GM12875 (cell line): Measurements from ENCODE around the gene COL19A1.
"Not testable (repeated sequence)": the region's sequence is repeated elsewhere in the genome, so short reads cannot be mapped to it uniquely, and the experiment has no call there.

Experiments used
- H3K4me3 ChIP-seq: one replicate; pipeline ENCODE4 v1.5.1; 2011; ENCODE audit warnings: low read depth, low read length, control low read depth
- TF ChIP-seq, protein P1 (sequence below): IDR thresholded peaks from 2 replicates; pipeline ENCODE4 v1.5.1; 2011; ENCODE audit warnings: low read depth, mild to moderate bottlenecking, control low read depth, inconsistent platforms, low read length, moderate library complexity, borderline replicate concordance; ENCODE audit not compliant: insufficient read depth

COL19A1 gene

DNA sequence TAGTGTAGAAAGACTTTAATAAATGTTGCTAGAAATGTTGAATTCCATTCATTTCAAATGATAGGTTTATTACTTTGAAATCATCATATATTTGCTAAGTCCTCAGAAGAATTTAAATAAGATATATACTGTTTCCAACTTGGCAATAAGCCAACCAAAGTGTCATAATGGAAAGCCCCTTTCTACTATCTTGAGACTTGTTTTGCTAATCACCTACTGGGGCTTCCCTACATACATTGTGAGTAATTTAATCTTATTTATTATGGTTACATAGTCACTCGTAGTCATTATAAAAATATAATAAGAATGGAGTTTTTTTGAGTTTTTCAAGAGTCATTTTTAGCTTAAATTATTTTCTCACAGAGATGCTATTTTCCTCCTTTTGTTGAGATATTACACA, 20.7 kb downstream of the COL19A1 start:
- no peak overlapping the region for H3K4me3 ChIP-seq
- TF ChIP-seq, protein P1, sequence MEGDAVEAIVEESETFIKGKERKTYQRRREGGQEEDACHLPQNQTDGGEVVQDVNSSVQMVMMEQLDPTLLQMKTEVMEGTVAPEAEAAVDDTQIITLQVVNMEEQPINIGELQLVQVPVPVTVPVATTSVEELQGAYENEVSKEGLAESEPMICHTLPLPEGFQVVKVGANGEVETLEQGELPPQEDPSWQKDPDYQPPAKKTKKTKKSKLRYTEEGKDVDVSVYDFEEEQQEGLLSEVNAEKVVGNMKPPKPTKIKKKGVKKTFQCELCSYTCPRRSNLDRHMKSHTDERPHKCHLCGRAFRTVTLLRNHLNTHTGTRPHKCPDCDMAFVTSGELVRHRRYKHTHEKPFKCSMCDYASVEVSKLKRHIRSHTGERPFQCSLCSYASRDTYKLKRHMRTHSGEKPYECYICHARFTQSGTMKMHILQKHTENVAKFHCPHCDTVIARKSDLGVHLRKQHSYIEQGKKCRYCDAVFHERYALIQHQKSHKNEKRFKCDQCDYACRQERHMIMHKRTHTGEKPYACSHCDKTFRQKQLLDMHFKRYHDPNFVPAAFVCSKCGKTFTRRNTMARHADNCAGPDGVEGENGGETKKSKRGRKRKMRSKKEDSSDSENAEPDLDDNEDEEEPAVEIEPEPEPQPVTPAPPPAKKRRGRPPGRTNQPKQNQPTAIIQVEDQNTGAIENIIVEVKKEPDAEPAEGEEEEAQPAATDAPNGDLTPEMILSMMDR = no peak

DNA sequence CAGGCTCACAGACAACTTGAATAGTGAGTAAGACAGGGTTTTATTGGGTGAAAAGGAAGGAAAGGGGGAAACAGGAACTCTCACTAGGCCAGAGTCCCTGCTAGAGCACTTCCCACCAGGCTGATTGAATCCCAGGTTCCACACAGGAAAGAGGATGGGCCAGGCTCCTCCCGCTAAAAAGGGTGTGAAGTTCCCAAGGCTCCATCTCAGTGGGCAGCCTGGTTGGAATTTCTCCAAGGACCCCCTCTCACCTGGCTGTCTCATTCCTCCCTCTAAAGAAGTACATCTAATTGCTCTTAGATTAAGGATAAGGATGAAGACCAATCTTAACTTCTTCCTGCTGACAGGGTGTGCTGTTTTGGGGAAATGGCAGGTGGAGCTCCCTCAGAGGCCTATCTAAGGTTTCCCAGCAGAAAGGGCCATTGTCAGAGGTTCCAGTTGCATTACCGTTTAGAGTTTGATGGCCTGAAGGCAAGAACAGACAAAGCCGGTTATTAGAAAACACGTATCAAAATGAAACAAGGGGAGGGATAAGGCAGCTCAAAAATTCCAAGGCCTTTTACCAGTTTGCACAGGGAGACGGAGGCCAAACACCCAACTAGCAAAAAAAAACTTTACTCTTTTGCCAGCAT, 21.5 kb downstream of the COL19A1 start:
- H3K4me3 ChIP-seq = no peak overlapping the region
- TF ChIP-seq, protein P1 = no peak

DNA sequence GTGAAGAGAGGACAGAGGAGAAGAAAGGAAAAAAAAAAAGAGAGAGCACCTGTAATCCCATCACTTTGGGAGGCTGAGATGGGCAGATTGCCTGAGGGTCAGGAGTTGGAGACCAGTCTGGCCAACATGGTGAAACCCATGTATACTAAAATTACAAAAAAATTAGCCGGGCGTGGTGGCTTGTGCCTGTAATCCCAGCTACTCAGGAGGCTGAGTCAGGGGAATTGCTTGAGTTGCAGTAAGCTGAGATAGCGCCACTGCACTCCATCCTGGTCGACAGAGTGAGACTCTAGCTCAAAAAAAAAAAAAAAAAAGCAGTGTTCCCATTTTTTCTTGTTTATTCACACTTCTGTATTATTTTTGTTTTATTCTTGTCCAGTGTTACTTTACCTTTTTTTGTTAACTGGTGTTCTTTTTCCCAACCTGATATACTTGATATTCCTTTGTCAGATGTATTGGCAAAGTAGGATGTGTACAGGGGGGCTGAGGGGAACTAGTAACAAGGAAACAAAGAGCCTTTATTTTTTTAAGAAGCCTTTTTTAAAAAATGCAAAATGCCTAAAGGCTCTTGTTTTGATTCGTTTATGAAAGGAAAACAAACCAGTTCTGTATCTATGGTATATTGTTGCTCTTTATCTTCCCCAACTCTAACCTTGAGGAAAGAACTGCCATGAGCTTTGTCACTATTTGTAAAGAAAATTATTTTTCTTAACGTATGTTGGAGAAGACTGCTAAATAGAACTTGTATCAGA, 22.3 kb downstream of the COL19A1 start:
- no peak overlapping the region for H3K4me3 ChIP-seq
- TF ChIP-seq, protein P1 = no peak

DNA sequence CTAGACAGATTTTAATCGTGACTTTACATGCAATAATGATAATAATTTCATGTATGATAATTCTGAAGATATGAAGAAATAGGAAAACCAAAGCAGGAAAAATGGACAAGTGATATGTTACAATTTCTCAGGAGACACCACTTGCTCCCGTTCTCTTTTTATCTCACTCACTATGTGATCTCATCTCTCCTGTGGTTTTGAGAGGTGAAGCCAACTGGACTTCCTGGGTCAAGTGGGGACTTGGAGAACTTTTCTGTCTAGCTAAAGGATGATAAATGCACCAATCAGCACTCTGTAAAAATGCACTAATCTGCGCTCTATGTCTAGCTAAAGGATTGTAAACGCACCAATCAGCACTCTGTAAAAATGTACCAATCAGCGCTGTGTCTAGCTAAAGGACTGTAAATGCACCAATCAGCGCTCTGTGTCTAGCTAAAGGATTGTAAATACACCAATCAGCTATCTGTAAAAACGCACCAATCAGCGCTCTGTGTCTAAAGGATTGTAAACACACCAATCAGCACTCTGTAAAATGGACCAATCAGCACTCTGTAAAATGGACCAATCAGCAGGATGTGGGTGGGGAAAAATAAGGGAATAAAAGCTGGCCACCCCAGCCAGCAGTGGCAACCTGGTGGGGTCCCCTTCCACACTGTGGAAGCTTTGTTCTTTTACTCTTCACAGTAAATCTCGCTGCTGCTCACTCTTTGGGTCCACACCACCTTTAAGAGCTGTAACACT, 23.0 kb downstream of the COL19A1 start:
- H3K4me3 ChIP-seq = not testable (repeated sequence)

DNA sequence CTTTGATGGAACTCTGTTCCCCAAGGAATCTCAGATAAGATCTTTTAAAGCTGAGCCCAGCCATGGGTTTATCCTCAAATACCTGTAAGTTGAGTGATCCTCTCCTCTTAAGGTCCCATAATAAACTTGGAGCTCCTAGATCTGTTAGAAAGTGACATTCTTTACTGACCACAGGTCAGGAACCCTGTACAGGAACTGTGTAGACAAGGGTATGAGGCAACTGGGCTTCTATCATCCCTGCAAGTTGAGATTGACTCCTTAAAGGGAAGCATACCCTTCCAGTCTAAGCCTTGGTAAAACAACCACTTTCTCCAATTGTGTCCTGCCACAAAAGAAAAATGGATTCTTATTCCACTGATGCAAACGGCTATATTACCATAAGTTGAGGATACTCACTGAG, 26.2 kb downstream of the COL19A1 start:
- not testable (repeated sequence) for H3K4me3 ChIP-seq

DNA sequence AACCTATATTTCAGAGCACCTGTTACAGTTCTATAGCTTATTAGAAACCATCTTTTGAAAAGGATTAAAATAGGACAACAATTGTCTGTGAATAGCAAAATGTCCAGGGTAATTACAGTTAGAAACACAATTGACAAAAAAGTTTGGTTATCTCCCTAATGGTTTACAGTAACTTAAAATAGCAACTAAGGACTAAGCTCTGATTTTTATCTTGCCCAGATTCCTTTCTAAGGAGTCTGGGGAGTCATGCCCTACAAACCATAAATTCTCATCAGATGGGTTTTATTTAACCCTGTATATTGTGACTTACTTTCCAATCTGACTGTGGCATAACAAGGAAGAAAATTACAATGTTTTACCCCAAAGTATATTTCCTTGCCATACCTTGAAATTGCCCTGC, 26.9 kb downstream of the COL19A1 start:
- H3K4me3 ChIP-seq = not testable (repeated sequence)

DNA sequence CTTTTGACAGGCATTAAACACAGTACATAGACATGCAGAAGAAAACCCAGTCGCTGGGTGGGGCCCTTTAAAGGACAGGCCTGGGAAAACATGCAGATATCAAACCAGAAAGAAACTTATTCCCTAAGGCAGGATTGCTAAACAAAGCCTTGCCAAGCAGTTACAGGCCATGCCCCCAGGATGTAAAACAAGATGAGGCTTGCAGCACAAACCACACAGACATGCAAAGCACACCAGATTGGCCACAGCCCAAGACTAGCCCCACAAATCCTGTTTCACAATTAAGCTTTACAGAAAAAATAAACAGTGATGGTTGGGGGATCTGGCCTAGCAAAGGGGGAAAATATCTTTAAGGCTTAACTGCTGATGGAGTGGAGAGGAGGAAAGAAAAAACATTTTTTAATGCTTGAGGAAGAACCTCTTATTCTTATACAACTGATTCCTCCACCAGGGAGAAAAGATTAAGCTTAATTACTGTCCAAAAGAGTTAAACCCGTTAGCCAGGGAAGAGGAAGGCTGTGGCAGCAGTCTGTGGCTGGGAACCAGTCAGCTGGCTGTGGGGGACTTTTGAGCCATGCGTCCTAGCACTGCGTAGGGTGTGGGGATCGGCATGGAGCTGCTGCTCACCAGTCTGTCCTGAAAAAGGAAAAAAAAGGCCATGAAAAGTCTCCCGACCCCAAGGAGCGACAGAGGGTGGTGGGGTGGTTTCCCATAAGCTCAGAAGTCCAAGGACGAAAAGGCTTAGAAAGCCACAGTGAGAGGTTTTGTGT, 28.4 kb downstream of the COL19A1 start:
- TF ChIP-seq, protein P1 = no peak
- no peak overlapping the region for H3K4me3 ChIP-seq

DNA sequence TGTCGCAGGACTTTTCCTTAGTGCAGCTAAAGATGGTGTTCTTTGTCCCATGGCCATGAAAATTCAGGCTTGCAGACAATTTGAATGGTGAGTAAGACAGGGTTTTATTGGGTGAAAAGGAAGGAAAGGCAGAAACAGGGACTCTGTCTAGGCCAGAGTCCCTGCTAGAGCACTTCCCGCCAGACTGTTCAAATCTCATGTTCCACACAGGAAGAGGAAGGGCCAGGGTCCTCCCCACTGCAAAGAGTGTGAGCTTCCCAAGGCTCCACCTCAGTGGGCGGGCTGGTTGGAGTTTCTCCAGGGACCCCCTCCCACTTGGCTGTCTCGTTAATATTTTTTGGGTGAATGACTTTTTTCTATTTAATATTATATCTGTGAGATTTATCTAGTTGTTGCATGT, 29.0 kb downstream of the COL19A1 start:
- H3K4me3 ChIP-seq = no peak overlapping the region
- TF ChIP-seq, protein P1 = no peak
